Bronchial epithelial cell (primary cell): ENCODE results near the gene NPAS3. TPM values are rescaled to one million over a fixed set of nuclear protein-coding genes. Genes with fewer than 3 reads are reported as not detected.

ENCODE experiments used
- DNase-seq: peaks from one replicate; pipeline ENCODE4 v3.0.0-alpha.2; 2010; ENCODE audit warnings: low read depth
- FAIRE-seq: peaks from 2 replicates; lab custom pipeline; 2011; peaks lifted over from hg19 to GRCh38; lab: Jason Lieb, UNC
- H3K27me3 ChIP-seq: 2 replicates; pipeline ENCODE4 v1.5.1; 2011; ENCODE audit warnings: low read length; ENCODE audit not compliant: control insufficient read depth, insufficient read depth
- H3K36me3 ChIP-seq: 2 replicates; pipeline ENCODE4 v1.5.1; 2011; ENCODE audit warnings: low read length; ENCODE audit not compliant: control insufficient read depth, insufficient read depth
- H3K4me3 ChIP-seq: 2 replicates; pipeline ENCODE4 v1.5.1; 2011; ENCODE audit warnings: mild to moderate bottlenecking, low read depth, low read length, control low read depth
- total RNA-seq: library from RNA; depleted of rRNA; stranded (reverse); fragments of >200 nt; gene quantifications from 2 replicates; pipeline ENCODE4 v1.2.1, GENCODE V29; 2014
- TF ChIP-seq, protein P1 (sequence below): IDR thresholded peaks from 2 replicates; pipeline ENCODE4 v1.5.1; 2011; ENCODE audit warnings: mild to moderate bottlenecking, moderate library complexity, low read length, control low read depth, inconsistent platforms; ENCODE audit not compliant: insufficient read depth, severe bottlenecking

The NPAS3 gene
- total RNA-seq, 1 donor from 2014 or later, result not detected

DNA sequence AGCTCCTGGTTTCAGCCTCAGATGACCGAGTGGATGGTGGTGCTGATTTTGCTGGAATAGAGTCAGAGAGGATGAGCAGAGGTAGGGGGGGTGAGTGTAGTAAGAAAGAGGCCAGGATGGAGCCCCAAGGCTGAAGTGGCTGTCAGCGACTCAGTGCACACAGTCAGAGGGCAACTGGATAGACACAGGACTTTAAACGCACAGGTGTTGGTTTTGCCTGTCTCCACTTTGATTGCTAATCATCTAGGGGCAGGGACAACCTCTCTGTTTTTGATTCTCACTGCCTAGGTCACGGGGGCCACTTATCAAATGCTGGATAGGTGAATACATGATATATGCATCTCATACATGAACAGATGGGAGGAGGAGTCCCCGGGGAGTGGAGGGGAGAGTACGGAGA is 912.7 kb downstream of the NPAS3 start:
- peaks cover 3% of the 10 kb centered on the region for H3K27me3 ChIP-seq
- no peaks in the 10 kb centered on the region for H3K36me3 ChIP-seq
- FAIRE-seq (no peak), DNase-seq (no peak)
- TF ChIP-seq, protein P1, sequence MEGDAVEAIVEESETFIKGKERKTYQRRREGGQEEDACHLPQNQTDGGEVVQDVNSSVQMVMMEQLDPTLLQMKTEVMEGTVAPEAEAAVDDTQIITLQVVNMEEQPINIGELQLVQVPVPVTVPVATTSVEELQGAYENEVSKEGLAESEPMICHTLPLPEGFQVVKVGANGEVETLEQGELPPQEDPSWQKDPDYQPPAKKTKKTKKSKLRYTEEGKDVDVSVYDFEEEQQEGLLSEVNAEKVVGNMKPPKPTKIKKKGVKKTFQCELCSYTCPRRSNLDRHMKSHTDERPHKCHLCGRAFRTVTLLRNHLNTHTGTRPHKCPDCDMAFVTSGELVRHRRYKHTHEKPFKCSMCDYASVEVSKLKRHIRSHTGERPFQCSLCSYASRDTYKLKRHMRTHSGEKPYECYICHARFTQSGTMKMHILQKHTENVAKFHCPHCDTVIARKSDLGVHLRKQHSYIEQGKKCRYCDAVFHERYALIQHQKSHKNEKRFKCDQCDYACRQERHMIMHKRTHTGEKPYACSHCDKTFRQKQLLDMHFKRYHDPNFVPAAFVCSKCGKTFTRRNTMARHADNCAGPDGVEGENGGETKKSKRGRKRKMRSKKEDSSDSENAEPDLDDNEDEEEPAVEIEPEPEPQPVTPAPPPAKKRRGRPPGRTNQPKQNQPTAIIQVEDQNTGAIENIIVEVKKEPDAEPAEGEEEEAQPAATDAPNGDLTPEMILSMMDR, result no peak
- H3K4me3 ChIP-seq, result no peak overlapping the region

DNA sequence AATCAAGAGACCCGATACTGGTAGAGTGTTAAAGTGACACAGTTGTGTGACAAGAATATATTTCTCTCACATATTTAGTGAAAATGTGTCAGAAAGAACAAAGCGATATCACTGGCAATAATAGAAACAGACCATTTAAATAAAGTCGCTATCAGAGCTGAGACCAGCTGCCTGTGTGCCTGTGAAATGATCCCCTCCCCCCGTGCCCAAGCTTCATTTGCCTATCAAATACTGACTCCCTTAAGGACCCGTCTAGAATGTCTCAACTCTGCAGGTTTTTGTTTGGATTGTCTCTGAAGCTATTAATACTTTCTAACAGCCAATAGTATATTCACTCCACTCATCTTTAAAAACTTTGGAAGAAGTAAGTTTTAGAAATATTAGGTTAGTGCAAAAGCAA is 913.3 kb downstream of the NPAS3 start:
- no peak for FAIRE-seq
- TF ChIP-seq, protein P1, result no peak
- DNase-seq, result no peak
- H3K4me3 ChIP-seq, result no peak overlapping the region
- H3K27me3 ChIP-seq, result peaks cover 3% of the 10 kb centered on the region
- H3K36me3 ChIP-seq, result no peaks in the 10 kb centered on the region
